ENCODE data around the gene TMEM106C. TPM values are rescaled to one million over a fixed set of nuclear protein-coding genes. Genes with fewer than 3 reads are reported as not detected.

TMEM106C gene
- total RNA-seq, 1 donor from 2014 or later: 56.4 TPM

DNA sequence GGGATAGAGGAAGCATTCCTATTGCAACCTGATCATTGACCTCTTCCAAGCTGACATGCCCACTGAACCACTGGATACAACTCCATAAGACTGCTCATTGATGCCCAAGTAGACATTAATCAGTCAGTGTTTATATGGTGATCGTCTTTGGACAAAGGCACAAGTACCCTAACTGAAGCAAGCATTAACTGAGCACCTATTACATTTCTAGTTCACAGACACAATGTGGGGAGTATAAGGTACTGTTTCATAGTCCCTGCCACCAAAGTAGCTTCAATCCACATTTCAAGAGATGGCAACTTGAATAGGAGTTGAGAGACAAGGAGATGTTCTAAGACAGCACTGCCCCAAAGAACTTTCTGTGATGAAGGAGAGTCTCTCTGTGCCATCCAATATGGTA is 51.7 kb downstream of the TMEM106C start:
- DNase-seq (ENCODE audit: low read depth): no peak

DNA sequence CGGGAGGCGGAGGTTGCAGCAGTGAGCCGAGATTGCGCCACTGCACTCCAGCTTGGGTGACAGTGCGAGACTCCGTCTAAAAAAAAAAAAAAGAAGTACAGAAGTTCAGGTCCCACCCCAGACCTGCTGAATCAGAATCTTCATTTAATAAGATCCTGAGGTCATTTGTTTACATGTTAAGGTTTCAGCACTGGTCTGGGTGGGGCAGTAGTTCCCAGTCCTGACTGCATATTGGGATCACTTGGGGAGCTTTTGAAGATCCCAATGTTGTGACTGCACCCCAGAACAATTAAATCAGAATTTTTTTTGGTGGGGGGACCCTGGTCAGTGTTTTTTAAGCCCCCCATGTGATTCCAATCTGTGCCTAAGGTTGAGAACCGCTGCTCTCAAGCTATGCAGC is 52.6 kb downstream of the TMEM106C start:
- DNase-seq (ENCODE audit: low read depth): no peak

DNA sequence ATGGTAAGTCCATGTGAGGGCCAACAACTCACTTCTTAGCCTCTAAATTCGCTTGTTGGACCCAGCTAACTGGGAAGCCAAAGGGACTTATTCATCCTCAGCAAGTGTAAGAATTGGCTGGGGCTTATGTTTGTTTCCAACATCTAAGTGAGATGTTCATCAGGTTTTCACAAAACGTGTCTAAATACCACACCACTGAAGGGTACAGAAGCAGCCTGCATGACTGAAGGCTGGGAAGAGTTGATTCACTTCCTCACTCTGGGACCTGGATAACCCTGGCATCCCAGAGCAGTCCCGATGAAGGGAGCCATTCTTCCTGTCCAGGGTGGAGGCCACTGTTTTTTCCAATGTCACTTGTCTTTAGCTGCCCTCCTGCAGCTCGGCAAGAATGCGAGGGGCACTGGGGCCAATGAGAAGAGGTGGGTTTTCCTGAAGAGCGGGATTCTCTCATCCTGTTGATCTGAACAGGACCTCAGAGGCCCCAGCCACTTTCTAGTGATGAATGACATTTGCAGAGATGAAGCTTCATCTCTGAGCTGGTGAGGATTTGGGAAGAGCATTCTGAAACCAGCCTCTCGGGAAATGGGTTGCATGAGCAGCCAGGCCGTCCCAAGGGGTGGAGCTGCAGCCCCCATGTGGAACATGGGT is 53.1 kb downstream of the TMEM106C start:
- no peak for DNase-seq (ENCODE audit: low read depth)

DNA sequence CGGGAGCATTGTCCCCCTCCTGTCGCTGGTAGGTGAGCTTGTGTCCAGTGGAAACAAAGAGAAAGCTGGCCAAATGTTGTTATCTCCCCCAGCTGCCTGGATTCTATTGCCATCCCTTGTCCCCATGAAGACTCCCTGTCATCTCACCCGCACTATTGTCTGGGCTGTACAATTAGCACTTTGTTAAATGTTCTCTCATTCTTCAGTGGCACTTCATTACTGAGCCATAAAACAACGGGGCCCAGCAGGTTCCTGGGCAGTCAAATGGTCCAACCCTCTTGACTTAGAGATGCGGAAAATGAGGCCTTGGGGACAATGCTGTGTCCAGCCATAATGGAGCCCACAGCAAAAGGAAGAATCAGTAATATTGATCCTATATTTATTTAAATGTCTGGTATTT is 54.1 kb downstream of the TMEM106C start:
- no peak for DNase-seq (ENCODE audit: low read depth)

DNA sequence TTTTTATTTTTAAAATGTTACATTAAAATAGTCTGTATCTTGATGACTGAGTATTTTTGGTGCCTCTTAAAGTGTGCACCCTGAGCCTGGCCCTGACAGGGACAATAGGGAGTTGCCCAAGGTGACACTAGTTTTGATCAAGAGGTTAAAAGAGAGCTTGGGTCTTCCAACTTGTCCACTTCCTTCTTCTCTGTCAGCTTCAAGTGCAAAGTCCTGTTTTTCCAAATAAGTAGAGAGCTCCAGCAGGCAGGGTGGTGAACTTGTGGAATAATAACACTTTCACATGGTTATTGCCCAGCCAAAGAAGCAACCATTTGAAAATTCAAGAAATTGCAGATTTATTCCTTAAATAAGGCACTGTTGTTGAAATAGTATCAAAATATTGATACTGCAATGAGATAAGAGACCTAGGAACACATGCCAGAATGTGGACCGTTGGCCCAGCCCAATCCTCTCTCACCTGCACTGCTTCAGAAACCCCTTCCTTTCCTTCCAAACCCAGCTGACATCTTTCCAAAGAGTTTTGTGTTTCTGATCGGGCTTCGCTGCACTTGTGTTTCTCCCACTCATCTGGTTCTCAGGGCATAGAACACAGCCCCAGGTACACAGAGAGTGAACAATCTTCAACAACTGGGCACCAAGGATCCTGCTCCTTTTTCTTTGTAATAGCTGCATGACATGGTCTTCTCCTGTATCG is 54.7 kb downstream of the TMEM106C start:
- DNase-seq (ENCODE audit: low read depth): no peak

Other genes with a start within 250 kb of the TMEM106C start
- gene ENDOU, start 238.1 kb upstream of the TMEM106C start, total RNA-seq: not detected in 2 replicates
- gene RAPGEF3, start 204.7 kb upstream of the TMEM106C start, total RNA-seq: 0.47 and 0.62 TPM in 2 replicates
- 4.0 and 7.5 TPM in 2 replicates for gene SLC48A1, start 190.4 kb upstream of the TMEM106C start, total RNA-seq
- 13.8 and 22.6 TPM in 2 replicates for gene HDAC7, start 143.7 kb upstream of the TMEM106C start, total RNA-seq
- 17.6 and 22.1 TPM in 2 replicates for gene VDR, start 58.6 kb upstream of the TMEM106C start, total RNA-seq
- 0.51 and 0.78 TPM in 2 replicates for gene COL2A1, start 40.9 kb downstream of the TMEM106C start, total RNA-seq
- 10.9 and 14.0 TPM in 2 replicates for gene SENP1, start 142.5 kb downstream of the TMEM106C start, total RNA-seq
- 134 and 137 TPM in 2 replicates for gene PFKM, start 155.8 kb downstream of the TMEM106C start, total RNA-seq
- 41.5 and 44.8 TPM in 2 replicates for gene ASB8, start 193.9 kb downstream of the TMEM106C start, total RNA-seq
- 0.08 and 0.31 TPM in 2 replicates for gene CCDC184, start 220.0 kb downstream of the TMEM106C start, total RNA-seq
- gene OR10AD1, start 239.7 kb downstream of the TMEM106C start, total RNA-seq: not detected in 2 replicates

All from myocyte (in vitro differentiated cells).